C4-2B (cell line): Measurements from ENCODE around the gene DYRK1B.

ENCODE experiments used
- H3K27ac ChIP-seq: fragments of 450-650 bp; 2 replicates; pipeline ENCODE4 v1.5.1; 2017
- ZFX ChIP-seq: fragments of 450-650 bp; IDR thresholded peaks from 2 replicates; pipeline ENCODE4 v1.6.1; 2017
- TF ChIP-seq, protein P1 (sequence below): fragments of 450-650 bp; conservative IDR thresholded peaks from 2 replicates; pipeline ENCODE4 v1.5.1; 2017; ENCODE audit warnings: mild to moderate bottlenecking

DYRK1B gene

DNA sequence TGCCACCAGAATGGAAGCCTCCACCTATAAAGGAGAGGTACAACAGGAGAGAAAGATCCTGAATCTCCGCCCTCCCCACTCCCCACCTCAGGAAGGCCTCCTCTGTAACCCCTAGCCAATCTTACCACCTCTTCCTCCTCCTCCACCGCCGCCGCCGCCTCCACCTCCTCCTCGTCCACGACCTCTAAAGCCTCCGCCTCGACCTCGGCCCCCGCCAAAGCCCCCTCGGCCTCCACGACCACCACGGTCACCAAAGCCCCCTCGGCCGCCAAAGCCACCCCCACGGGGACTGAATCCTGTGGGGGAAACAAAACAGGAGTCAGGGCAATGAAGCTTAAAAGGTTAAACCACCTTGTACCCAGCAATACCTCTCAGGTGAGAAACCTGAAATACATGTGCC lies 6.5 kb upstream of the DYRK1B start:
- H3K27ac ChIP-seq, result no peak overlapping the region
- no peak for TF ChIP-seq ZFX
- TF ChIP-seq, protein P1, sequence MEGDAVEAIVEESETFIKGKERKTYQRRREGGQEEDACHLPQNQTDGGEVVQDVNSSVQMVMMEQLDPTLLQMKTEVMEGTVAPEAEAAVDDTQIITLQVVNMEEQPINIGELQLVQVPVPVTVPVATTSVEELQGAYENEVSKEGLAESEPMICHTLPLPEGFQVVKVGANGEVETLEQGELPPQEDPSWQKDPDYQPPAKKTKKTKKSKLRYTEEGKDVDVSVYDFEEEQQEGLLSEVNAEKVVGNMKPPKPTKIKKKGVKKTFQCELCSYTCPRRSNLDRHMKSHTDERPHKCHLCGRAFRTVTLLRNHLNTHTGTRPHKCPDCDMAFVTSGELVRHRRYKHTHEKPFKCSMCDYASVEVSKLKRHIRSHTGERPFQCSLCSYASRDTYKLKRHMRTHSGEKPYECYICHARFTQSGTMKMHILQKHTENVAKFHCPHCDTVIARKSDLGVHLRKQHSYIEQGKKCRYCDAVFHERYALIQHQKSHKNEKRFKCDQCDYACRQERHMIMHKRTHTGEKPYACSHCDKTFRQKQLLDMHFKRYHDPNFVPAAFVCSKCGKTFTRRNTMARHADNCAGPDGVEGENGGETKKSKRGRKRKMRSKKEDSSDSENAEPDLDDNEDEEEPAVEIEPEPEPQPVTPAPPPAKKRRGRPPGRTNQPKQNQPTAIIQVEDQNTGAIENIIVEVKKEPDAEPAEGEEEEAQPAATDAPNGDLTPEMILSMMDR, result no peak

DNA sequence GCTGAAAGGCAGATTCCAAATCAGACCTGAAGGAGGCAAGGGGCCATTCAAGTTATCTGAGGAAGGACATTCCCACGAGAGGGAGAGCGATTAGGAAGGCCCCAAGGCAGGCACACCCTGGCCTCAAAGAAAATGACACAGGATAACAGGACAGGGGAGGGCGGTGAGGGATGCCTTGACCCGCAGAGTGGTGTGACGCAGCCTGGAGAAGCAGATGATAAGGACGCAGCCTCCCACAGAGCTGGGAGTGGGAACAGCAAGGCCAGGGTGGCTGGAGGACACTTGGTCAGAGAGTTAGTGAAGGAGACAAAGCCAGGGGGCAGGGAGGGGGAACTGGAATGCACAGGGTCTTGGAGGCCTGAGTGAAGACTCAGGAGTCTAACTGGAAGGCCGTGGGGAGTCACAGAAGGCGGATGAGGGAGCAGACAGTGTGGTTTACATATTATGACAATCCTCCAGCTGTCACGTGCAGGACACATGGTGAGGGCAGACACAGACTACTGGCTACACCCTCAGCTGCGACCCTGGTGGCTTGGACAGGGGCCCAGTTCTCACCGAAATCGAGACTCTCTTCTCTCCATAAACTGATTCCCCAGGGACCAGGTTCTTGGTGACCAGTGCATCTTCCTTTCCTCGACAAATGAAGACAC lies 5.8 kb upstream of the DYRK1B start:
- TF ChIP-seq, protein P1, result no peak
- TF ChIP-seq ZFX, result no peak
- no peak overlapping the region for H3K27ac ChIP-seq

DNA sequence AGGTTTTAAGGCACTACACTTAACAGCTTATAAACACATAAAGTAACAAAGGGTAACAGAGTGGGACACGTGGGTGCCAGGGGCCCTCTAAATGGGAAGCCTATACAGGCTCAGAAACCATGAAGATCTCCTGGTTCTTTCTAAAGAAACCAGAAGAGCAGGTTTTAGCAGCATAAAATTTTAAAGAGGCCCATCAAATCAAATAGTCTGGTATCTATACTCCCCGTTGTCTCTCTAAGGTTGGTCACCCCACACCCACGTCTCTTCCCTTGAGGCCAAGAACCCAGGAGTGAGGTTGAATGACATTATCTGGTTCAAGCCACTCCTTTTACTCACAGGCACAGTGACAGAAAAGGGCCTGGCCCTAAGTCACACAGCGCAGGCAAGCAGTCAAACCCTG lies 4.6 kb upstream of the DYRK1B start:
- no peak overlapping the region for H3K27ac ChIP-seq
- no peak for TF ChIP-seq ZFX
- TF ChIP-seq, protein P1, result no peak

DNA sequence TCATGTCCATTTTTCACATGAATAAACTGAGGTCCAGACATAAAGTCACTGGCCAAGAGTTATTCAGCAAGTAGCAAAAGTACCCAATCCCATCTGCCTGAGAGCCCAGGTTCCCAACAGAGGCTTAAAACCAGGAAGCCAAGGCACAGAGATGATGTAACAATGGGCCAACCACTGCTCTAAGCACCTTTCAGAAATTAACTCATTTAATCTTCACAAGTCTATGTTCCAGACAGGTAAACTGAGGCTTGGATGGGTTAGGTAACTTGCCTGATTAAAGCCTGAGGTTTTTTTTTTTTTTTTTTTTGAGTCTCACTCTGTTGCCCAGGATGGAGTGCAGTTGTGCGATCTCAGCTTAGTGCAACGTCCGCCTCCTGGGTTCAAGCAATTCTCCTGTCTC lies 4.0 kb upstream of the DYRK1B start:
- TF ChIP-seq ZFX, result no peak
- TF ChIP-seq, protein P1, result no peak

DNA sequence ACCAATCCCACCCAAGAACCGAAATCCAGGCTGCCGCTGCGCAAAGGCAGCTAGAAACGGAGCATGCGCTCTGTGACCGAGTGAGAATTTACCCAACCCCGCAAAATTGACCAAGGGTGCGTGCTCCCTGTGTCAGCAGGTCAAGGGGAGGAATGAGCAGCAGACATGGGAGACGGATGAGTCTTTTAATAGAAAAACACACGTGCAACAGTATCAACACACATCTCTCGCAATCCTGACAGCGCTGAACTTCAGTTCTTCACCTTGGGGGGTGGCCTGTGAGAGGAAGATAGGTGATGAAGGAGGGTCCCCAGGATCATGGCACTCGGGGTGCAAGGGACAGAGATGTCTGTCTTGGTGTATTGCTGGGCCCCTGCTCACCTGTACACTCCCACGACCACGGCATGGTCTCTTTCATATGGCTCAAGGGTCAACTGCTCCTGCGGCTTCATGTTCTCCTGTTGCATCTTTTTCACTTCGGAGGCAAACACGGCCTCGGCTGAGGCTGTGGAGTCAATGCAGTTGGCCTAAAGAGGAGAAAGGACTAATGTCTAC lies 402 bp upstream of the DYRK1B start:
- H3K27ac ChIP-seq, result peak overlapping the region; percentile 74
- TF ChIP-seq ZFX, result no peak
- TF ChIP-seq, protein P1, result no peak

More for the DNA sequence above, 4.0 kb upstream of the DYRK1B start:
- H3K27ac ChIP-seq, result no peak overlapping the region

DNA sequence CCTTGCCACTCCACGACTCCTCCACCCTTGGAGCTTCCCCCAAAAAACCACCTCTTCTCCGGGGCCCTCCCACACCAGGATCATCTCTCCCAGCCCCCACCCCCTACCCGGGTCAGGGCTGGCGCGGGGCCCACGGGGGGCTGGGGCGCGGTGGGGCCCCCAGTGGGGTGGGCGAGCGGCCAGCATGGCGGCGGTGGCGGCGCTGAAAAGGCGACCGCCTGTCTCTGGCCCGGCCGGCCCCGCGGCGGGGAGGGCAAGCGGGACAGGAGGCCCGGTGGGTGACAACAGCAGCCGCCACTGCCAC lies 850 bp downstream of the DYRK1B start:
- no peak for TF ChIP-seq ZFX
- TF ChIP-seq, protein P1, result no peak
- H3K27ac ChIP-seq, result peak overlapping the region; percentile 74

DNA sequence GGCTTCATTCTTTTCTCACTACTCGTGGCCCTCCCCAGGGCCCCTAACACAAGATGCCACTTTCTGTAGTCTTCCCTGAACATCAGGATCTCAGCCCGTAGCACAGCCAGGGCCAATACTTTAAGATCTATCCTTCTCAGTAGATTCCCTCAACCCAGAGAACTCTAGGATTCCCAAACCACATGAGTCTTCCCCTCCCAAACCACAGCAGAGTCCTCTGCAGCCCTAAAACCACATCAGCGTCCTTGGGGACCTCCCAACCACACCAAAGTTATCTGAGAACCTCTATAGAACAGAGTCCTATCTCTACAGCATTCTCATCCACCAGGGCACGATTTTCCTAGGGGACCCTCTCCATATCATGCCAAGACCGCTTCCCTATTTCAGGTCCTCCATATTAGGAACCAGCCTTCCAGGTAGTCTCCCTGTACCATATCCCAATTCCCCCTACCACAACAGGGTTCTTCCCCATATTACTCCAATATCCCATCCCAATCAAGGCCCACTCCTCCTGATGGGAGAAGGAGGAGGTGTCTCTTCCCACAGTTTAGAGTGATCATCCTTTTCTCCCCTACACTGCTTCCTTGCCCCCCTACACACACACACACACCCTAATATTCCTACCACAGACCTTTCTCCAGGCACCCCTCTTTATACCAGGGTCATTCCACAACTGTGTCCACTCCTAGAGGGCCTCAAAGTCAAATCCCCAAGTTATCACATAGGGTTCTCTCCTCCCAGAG lies 1.4 kb downstream of the DYRK1B start:
- peak overlapping the region; percentile 74 for H3K27ac ChIP-seq
- TF ChIP-seq, protein P1, result no peak
- TF ChIP-seq ZFX, result no peak
